Measurements from ENCODE around the gene SLC37A3. TPM values are rescaled to one million over a fixed set of nuclear protein-coding genes. Genes with fewer than 3 reads are reported as not detected.

SLC37A3 gene
- total and polyA plus RNA-seq, 2 experiments from 2014 or later = 44.9 to 64.5 TPM

DNA sequence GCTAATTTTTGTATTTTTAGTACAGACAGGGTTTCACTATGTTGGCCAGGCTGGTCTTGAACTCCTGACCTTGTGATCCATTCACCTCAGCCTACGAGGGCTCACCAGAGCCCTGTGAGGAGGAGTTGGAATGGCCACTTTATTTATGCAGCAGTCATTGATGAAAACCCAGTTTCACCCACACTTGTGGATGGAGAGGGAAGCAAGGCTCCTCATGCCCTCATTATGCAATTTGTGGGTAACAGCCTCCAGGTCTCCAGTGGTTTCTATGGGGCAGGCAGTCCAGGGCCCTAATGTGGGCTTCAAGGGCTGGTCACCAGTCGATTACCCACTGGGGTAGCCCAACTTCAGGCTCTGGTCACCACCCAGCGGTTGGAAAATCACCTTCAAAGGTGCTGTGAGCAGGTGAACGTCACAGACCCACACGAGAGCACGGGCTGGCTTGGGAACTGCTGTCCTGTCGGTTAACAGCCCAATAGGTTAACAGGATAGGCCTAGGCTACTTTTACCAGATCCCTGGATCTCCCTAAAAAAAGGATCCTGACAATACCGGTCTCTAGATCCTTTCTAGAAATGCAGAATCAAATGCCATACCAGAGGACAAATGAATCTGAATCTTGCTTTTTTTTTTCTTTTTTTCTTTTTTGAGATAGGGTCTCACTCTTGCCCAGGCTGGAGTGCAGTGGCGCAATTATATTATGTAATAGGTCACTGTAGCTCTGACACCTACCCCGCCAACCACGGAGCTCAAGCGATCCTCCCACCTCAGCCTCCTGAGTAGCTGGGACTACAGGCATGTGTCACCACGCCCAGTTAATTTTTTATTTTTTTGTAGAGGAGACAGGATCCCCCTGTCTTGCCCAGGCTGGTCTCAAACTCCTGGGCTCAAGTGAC lies 97.8 kb downstream of the SLC37A3 start:
- Histone ChIP-seq H3K27ac (no peak overlapping the region), H3K4me2 (no peak overlapping the region), H3K79me2 (no peaks in the 10 kb centered on the region), H3K27me3 (no peaks in the 10 kb centered on the region), H3K4me3 (no peak overlapping the region), H3K4me1 (ENCODE audit: insufficient read depth) (peaks cover 9% of the 10 kb centered on the region), H2AFZ (no peak overlapping the region), H4K20me1 (ENCODE audit: insufficient read depth, poor library complexity, severe bottlenecking) (no peaks in the 10 kb centered on the region), H3K9me2 (replicated peaks; ENCODE audit: insufficient read depth) (no peaks in the 10 kb centered on the region), H3K9me3 (ENCODE audit: low read depth) (no peaks in the 10 kb centered on the region), H3K36me3 (replicated peaks; ENCODE audit: insufficient read depth, low read depth) (no peaks in the 10 kb centered on the region)
- WGBS (ENCODE audit: low lambda C conversion rate, missing lambda C conversion rate) = 89% methylated on average over 13 of the region's 13 CpGs
- no peak for DNase-seq (ENCODE audit: low spot score)
- TF ChIP-seq EZH2 (IDR thresholded peaks at IDR 0.05; ENCODE audit: borderline replicate concordance) = no peak
- no peak for TF ChIP-seq CTCF (IDR thresholded peaks at IDR 0.05; ENCODE audit: poor library complexity)
- TF ChIP-seq EZH2phosphoT487 (IDR thresholded peaks at IDR 0.05; ENCODE audit: low read depth, severe bottlenecking, unreplicated experiment) = no peak

DNA sequence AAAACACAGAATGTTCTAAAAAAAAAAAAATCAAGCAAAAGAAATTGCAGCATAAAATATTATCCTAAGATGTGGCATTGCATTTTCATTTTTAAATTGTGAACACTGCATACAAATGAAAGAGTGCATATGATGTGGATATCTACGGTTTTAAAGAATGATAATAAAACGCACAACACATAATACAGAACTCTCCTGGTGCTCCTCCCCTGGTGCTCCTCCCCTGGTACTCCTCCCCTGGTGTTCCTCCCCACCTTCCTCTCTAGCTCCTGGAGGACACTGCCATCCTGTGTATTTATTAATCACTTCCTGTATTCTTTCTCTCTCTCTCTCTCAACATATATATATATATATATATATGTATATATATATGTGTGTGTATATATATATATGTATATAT lies 100.1 kb downstream of the SLC37A3 start:
- no peak for DNase-seq (ENCODE audit: low spot score)
- Histone ChIP-seq H3K36me3 (replicated peaks; ENCODE audit: insufficient read depth, low read depth) (no peaks in the 10 kb centered on the region), H3K27me3 (no peaks in the 10 kb centered on the region), H3K9me3 (ENCODE audit: low read depth) (no peaks in the 10 kb centered on the region), H3K4me2 (no peak overlapping the region), H3K79me2 (no peaks in the 10 kb centered on the region), H3K4me3 (no peak overlapping the region), H3K9me2 (replicated peaks; ENCODE audit: insufficient read depth) (no peaks in the 10 kb centered on the region), H3K27ac (no peak overlapping the region), H2AFZ (no peak overlapping the region), H4K20me1 (ENCODE audit: insufficient read depth, poor library complexity, severe bottlenecking) (no peaks in the 10 kb centered on the region), H3K4me1 (ENCODE audit: insufficient read depth) (peaks cover 9% of the 10 kb centered on the region)
- TF ChIP-seq CTCF (IDR thresholded peaks at IDR 0.05; ENCODE audit: poor library complexity) (no peak), EZH2phosphoT487 (IDR thresholded peaks at IDR 0.05; ENCODE audit: low read depth, severe bottlenecking, unreplicated experiment) (no peak), EZH2 (IDR thresholded peaks at IDR 0.05; ENCODE audit: borderline replicate concordance) (no peak)
- 90% methylated on average over 2 of the region's 2 CpGs for WGBS (ENCODE audit: low lambda C conversion rate, missing lambda C conversion rate)

DNA sequence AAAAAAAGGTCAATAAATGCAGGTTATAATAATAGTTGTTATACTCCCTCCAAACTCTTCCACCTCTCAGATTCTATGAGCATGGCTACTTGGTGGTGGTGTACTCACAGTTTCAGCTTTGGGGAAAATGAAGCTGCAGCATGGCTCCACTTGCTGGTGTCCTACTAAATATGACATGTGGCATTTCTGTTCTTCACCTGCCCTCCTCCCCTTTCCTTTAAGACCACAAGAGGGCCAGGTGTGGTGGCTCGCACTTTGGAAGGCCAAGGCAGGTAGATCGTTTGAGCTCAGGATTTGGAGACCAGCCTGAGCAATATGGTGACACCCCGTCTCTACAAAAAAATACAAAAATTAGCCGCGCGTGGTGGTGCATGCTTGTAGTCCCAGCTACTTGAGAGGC lies 101.1 kb downstream of the SLC37A3 start:
- TF ChIP-seq EZH2phosphoT487 (IDR thresholded peaks at IDR 0.05; ENCODE audit: low read depth, severe bottlenecking, unreplicated experiment) (no peak), EZH2 (IDR thresholded peaks at IDR 0.05; ENCODE audit: borderline replicate concordance) (no peak), CTCF (IDR thresholded peaks at IDR 0.05; ENCODE audit: poor library complexity) (no peak)
- WGBS (ENCODE audit: low lambda C conversion rate, missing lambda C conversion rate) = 95% methylated on average over 6 of the region's 6 CpGs

More for the DNA sequence above, 101.1 kb downstream of the SLC37A3 start:
- Histone ChIP-seq H3K36me3 (replicated peaks; ENCODE audit: insufficient read depth, low read depth) (no peaks in the 10 kb centered on the region), H3K27me3 (no peaks in the 10 kb centered on the region), H4K20me1 (ENCODE audit: insufficient read depth, poor library complexity, severe bottlenecking) (no peaks in the 10 kb centered on the region), H3K4me2 (no peak overlapping the region), H3K4me3 (no peak overlapping the region), H3K4me1 (ENCODE audit: insufficient read depth) (peaks cover 8% of the 10 kb centered on the region), H3K9me2 (replicated peaks; ENCODE audit: insufficient read depth) (no peaks in the 10 kb centered on the region), H3K27ac (no peak overlapping the region), H3K9me3 (ENCODE audit: low read depth) (no peaks in the 10 kb centered on the region), H3K79me2 (no peaks in the 10 kb centered on the region), H2AFZ (no peak overlapping the region)
- DNase-seq (ENCODE audit: low spot score) = no peak
